Progenitor cell of endocrine pancreas (in vitro differentiated cells): ENCODE results near the gene CDK14. TPM values are rescaled to one million over a fixed set of nuclear protein-coding genes. Genes with fewer than 3 reads are reported as not detected.

Experiments
- DNase-seq: peaks from one replicate; pipeline ENCODE4 v3.0.0; 2021; ENCODE audit warnings: low spot score; ENCODE audit not compliant: unreplicated experiment
- H3K27ac Mint-ChIP-seq: 2 replicates; pipeline ENCODE4 v1.8.0; 2021; ENCODE audit warnings: mild to moderate bottlenecking, moderate library complexity, mixed read lengths
- H3K27me3 Mint-ChIP-seq: 2 replicates; pipeline ENCODE4 v1.8.0; 2021; ENCODE audit warnings: mixed read lengths
- H3K36me3 Mint-ChIP-seq: 2 replicates; pipeline ENCODE4 v1.8.0; 2022; ENCODE audit warnings: mixed read lengths; ENCODE audit not compliant: insufficient read depth
- H3K4me1 Mint-ChIP-seq: 2 replicates; pipeline ENCODE4 v1.8.0; 2021; ENCODE audit warnings: low read depth, mixed read lengths
- H3K4me3 Mint-ChIP-seq: 2 replicates; pipeline ENCODE4 v1.8.0; 2021; ENCODE audit warnings: low read depth, mild to moderate bottlenecking, moderate library complexity, mixed read lengths
- H3K9me3 Mint-ChIP-seq: 2 replicates; pipeline ENCODE4 v1.8.0; 2021; ENCODE audit warnings: low read depth, mixed read lengths
- total RNA-seq: library from RNA; stranded (reverse); gene quantifications from 2 replicates; pipeline ENCODE4 v1.2.1, GENCODE V29; 2021
- TF ChIP-seq, protein P1 (sequence below): fragments of 200-600 bp; sonication (generic); IDR thresholded peaks from one replicate; pipeline ENCODE4 v1.5.0; 2021; ENCODE audit warnings: antibody characterized with exemption, mild to moderate bottlenecking; ENCODE audit not compliant: unreplicated experiment

CDK14 gene
- total RNA-seq, 1 donor from 2014 or later = 117 TPM

GRCh38 chr7:91230100-91230499 is 634.0 kb downstream of the CDK14 start:
- Mint-ChIP-seq H3K9me3 (peaks cover 2% of the 10 kb centered on the region), H3K27me3 (peaks cover 2% of the 10 kb centered on the region), H3K4me1 (no peaks in the 10 kb centered on the region), H3K4me3 (no peak overlapping the region), H3K27ac (no peak overlapping the region), H3K36me3 (no peaks in the 10 kb centered on the region)
- no peak for DNase-seq
- TF ChIP-seq, protein P1, sequence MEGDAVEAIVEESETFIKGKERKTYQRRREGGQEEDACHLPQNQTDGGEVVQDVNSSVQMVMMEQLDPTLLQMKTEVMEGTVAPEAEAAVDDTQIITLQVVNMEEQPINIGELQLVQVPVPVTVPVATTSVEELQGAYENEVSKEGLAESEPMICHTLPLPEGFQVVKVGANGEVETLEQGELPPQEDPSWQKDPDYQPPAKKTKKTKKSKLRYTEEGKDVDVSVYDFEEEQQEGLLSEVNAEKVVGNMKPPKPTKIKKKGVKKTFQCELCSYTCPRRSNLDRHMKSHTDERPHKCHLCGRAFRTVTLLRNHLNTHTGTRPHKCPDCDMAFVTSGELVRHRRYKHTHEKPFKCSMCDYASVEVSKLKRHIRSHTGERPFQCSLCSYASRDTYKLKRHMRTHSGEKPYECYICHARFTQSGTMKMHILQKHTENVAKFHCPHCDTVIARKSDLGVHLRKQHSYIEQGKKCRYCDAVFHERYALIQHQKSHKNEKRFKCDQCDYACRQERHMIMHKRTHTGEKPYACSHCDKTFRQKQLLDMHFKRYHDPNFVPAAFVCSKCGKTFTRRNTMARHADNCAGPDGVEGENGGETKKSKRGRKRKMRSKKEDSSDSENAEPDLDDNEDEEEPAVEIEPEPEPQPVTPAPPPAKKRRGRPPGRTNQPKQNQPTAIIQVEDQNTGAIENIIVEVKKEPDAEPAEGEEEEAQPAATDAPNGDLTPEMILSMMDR = no peak

- H3K36me3 Mint-ChIP-seq = no peaks in the 10 kb centered on the region
Observed at GRCh38 chr7:91230503-91230902, 634.4 kb downstream of the CDK14 start.

GRCh38 chr7:91233212-91233611 is 637.1 kb downstream of the CDK14 start:
- H3K27me3 Mint-ChIP-seq = peaks cover 2% of the 10 kb centered on the region
- TF ChIP-seq, protein P1 = no peak
- no peaks in the 10 kb centered on the region for H3K9me3 Mint-ChIP-seq
- H3K4me3 Mint-ChIP-seq = no peak overlapping the region
- H3K4me1 Mint-ChIP-seq = no peaks in the 10 kb centered on the region
- DNase-seq = no peak
- no peaks in the 10 kb centered on the region for H3K36me3 Mint-ChIP-seq
- no peak overlapping the region for H3K27ac Mint-ChIP-seq

More at GRCh38 chr7:91230503-91230902, 634.4 kb downstream of the CDK14 start:
- H3K27ac Mint-ChIP-seq = no peak overlapping the region
- peaks cover 2% of the 10 kb centered on the region for H3K9me3 Mint-ChIP-seq
- TF ChIP-seq, protein P1 = no peak
- DNase-seq = no peak
- peaks cover 2% of the 10 kb centered on the region for H3K27me3 Mint-ChIP-seq
- no peak overlapping the region for H3K4me3 Mint-ChIP-seq
- no peaks in the 10 kb centered on the region for H3K4me1 Mint-ChIP-seq

DNA sequence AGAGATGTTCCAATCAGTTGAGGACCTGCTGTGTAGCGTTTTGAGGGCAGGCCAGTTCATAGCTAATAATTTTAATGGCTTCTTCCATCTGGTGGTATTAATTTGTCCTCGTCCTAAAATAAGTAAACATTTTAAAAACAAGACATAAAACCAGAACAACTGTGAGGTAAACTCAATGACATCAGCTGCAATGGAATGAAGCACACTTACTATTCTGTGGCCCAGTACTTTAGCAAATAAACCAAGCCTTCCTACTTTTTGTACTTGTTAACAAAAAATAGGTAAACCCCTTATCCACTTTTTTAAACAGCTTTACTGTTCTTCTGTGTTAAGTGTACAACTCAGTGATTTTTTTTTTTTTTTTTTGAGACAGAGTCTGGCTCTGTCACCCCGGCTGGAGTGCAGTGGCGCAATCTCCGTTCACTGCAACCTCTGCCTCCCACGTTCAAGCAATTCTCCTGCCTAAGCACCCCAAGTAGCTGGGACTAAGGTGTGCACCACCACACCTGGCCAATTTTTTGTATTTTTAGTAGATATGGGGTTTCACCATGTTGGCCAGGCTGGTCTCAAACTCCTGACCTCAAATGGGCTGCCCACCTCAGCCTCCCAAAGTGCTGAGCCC is 639.2 kb downstream of the CDK14 start:
- no peak for DNase-seq
- TF ChIP-seq, protein P1 = no peak
- Mint-ChIP-seq H3K4me1 (peaks cover 5% of the 10 kb centered on the region), H3K27me3 (no peaks in the 10 kb centered on the region), H3K9me3 (no peaks in the 10 kb centered on the region), H3K4me3 (no peak overlapping the region), H3K27ac (no peak overlapping the region), H3K36me3 (no peaks in the 10 kb centered on the region)

DNA sequence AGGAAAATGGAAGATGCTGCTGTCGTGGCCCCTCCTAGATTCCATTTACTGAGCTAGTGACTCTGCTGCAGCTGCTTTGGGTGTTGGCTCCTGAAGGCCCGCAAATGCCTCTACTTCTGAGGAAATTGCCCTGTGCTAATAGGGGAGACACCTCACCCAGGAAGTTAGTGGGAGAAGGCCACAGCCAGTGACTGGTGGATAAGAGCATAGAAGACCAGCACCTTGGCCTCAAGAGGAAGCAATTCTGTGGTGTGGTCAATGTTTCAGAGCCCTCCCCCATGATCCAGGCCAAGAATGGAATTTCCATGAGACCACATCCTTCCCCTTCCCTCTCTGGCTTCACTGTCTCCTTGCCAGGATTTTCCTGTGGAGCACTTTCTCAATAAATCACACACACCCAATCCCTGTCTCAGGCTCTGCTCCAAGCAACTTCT is 643.1 kb downstream of the CDK14 start:
- no peak overlapping the region for H3K4me3 Mint-ChIP-seq
- peaks cover 5% of the 10 kb centered on the region for H3K4me1 Mint-ChIP-seq
- no peak for DNase-seq
- H3K27me3 Mint-ChIP-seq = no peaks in the 10 kb centered on the region
- TF ChIP-seq, protein P1 = no peak
- H3K36me3 Mint-ChIP-seq = no peaks in the 10 kb centered on the region
- H3K9me3 Mint-ChIP-seq = no peaks in the 10 kb centered on the region
- H3K27ac Mint-ChIP-seq = no peak overlapping the region
